Caco-2 (cell line): ENCODE data around the gene MIPEP. TPM values are rescaled to one million over a fixed set of nuclear protein-coding genes. Genes with fewer than 3 reads are reported as not detected.

ENCODE experiments used
- BruUV-seq: library from RNA; stranded (reverse); fragments of 400-500 nt; replicated peaks from 2 replicates; lab custom pipeline; 2021; lab: Mats Ljungman, UMichigan
- CTCF ChIA-PET: fragments of 300-600 bp; sonication (Branson Sonifier 250); formaldehyde crosslinking; loops from one replicate; lab custom pipeline; 2022; ENCODE audit warnings: antibody characterized with exemption; lab: Charles Lee
- POLR2A ChIA-PET: fragments of 300-600 bp; sonication (Branson Sonifier 250); formaldehyde crosslinking; loops from one replicate; lab custom pipeline; 2022; ENCODE audit warnings: antibody characterized with exemption; lab: Charles Lee
- DNase-seq, 2 experiments: peaks; one replicate each; pipeline versions ENCODE4 v3.0.0 to v3.0.0-alpha.2; 2020 to 2022
- H3K27me3 ChIP-seq: replicated peaks from 2 replicates; pipeline ENCODE4 v1.6.0; 2011; ENCODE audit warnings: low read length; ENCODE audit not compliant: control insufficient read depth, insufficient read depth
- H3K36me3 ChIP-seq: 2 replicates; pipeline ENCODE4 v1.5.1; 2011; ENCODE audit warnings: low read length; ENCODE audit not compliant: control insufficient read depth, insufficient read depth
- H3K4me1 ChIP-seq: fragments of 250-450 bp; sonication (Bioruptor Pico); 2 replicates; pipeline ENCODE4 v1.5.1; 2020; ENCODE audit warnings: mild to moderate bottlenecking
- H3K4me3 ChIP-seq: 2 replicates; pipeline ENCODE4 v1.5.1; 2011; ENCODE audit warnings: low read depth, mild to moderate bottlenecking, control low read depth, low read length
- H3K9me3 ChIP-seq: fragments of 250-450 bp; sonication (Bioruptor Pico); 2 replicates; pipeline ENCODE4 v1.5.1; 2020; ENCODE audit warnings: mild to moderate bottlenecking, moderate library complexity
- H3K27ac Mint-ChIP-seq: one replicate; pipeline ENCODE4 v1.8.0; 2022; ENCODE audit warnings: mixed read lengths; ENCODE audit not compliant: unreplicated experiment
- H3K27me3 Mint-ChIP-seq: one replicate; pipeline ENCODE4 v1.8.0; 2022; ENCODE audit warnings: mixed read lengths; ENCODE audit not compliant: insufficient read depth, unreplicated experiment
- H3K36me3 Mint-ChIP-seq: one replicate; pipeline ENCODE4 v1.8.0; 2022; ENCODE audit warnings: mild to moderate bottlenecking, mixed read lengths; ENCODE audit not compliant: insufficient read depth, unreplicated experiment
- H3K4me1 Mint-ChIP-seq: one replicate; pipeline ENCODE4 v1.8.0; 2022; ENCODE audit warnings: low read depth, mixed read lengths; ENCODE audit not compliant: unreplicated experiment
- H3K4me3 Mint-ChIP-seq: one replicate; pipeline ENCODE4 v1.8.0; 2022; ENCODE audit warnings: mild to moderate bottlenecking, moderate library complexity, mixed read lengths; ENCODE audit not compliant: unreplicated experiment
- H3K9me3 Mint-ChIP-seq: one replicate; pipeline ENCODE4 v1.8.0; 2022; ENCODE audit warnings: mixed read lengths; ENCODE audit not compliant: unreplicated experiment
- CTCF ChIP-seq, 2 experiments: fragments of 200-600 bp in 1 of 2; IDR thresholded peaks; 1 replicate in 1 of 2; 2 replicates in 1 of 2; pipeline versions ENCODE4 v1.5.1 to v1.8.0; 2011 to 2022; ENCODE audit warnings: antibody characterized with exemption in 1 of 2, control low read depth in 1 of 2, inconsistent platforms in 1 of 2, low read depth in 1 of 2, low read length in 1 of 2, mild to moderate bottlenecking in 1 of 2, moderate library complexity in 1 of 2; ENCODE audit not compliant: insufficient read depth in 1 of 2, severe bottlenecking in 1 of 2, unreplicated experiment in 1 of 2
- intact Hi-C: fragments of 100-400 bp; cut with micrococcal nuclease; formaldehyde crosslinking; loops from one replicate; pipeline ENCODE4 v1.10.0; 2022; ENCODE audit not compliant: unreplicated experiment
- total RNA-seq: library from RNA; stranded (reverse); gene quantifications from 2 replicates; pipeline ENCODE4 v1.2.3, GENCODE V29; 2022

MIPEP gene
- total RNA-seq, 1 experiment from 2014 or later = 40.6 TPM

DNA sequence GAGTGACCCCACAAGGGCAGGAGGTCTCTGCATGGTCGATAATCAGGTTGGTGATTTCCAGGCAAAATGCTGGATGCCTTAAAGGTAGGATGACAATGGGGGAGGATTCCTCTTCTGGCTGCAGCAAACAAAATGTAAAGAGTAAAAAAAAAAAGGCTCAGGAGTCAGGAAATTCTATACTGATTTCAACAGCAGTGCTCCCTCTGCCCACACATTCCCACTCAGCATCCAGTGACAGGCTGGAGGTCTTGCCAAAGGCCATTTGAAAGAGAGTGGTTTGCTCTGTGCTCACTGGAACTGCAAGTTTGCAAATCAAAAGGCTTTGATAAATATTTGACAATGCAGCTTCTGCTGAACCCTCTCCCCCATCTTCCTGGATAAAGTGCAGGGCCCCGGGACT, 183.6 kb downstream of the MIPEP start:
- H3K4me1 ChIP-seq = no peaks in the 10 kb centered on the region
- no peaks in the 10 kb centered on the region for H3K27me3 Mint-ChIP-seq
- H3K4me3 Mint-ChIP-seq = no peak overlapping the region
- no peaks in the 10 kb centered on the region for H3K36me3 Mint-ChIP-seq
- H3K36me3 ChIP-seq = no peaks in the 10 kb centered on the region
- no peak for TF ChIP-seq CTCF (IDR thresholded peaks at IDR 0.05; ENCODE audit: insufficient read depth in 1 of 2, low read depth in 1 of 2, low read length in 1 of 2, severe bottlenecking in 1 of 2, unreplicated experiment in 1 of 2)
- H3K4me1 Mint-ChIP-seq = peaks cover 11% of the 10 kb centered on the region
- H3K9me3 Mint-ChIP-seq = no peaks in the 10 kb centered on the region
- no peak overlapping the region for H3K4me3 ChIP-seq
- DNase-seq = no peak
- H3K9me3 ChIP-seq = no peaks in the 10 kb centered on the region
- POLR2A ChIA-PET = no interaction called here
- no peak overlapping the region for H3K27ac Mint-ChIP-seq
- no peaks in the 10 kb centered on the region for H3K27me3 ChIP-seq
- intact Hi-C loops = no loop called here
- BruUV-seq = no TSS peak
- CTCF ChIA-PET = no interaction called here

GRCh38 chr13:23703246-23703860, 185.8 kb downstream of the MIPEP start:
- no peaks in the 10 kb centered on the region for H3K27me3 Mint-ChIP-seq
- POLR2A ChIA-PET = no interaction called here

GRCh38 chr13:23701636-23702035, 187.6 kb downstream of the MIPEP start:
- H3K36me3 ChIP-seq = no peaks in the 10 kb centered on the region
- no peak for DNase-seq
- Mint-ChIP-seq H3K4me3 (no peak overlapping the region), H3K27me3 (no peaks in the 10 kb centered on the region), H3K27ac (no peak overlapping the region), H3K36me3 (no peaks in the 10 kb centered on the region), H3K9me3 (no peaks in the 10 kb centered on the region), H3K4me1 (peaks cover 11% of the 10 kb centered on the region)
- H3K4me1 ChIP-seq = no peaks in the 10 kb centered on the region
- BruUV-seq = no TSS peak
- intact Hi-C loops = no loop called here
- CTCF ChIA-PET = no interaction called here
- POLR2A ChIA-PET = no interaction called here
- H3K27me3 ChIP-seq = no peaks in the 10 kb centered on the region
- no peak overlapping the region for H3K4me3 ChIP-seq
- no peaks in the 10 kb centered on the region for H3K9me3 ChIP-seq
- TF ChIP-seq CTCF (IDR thresholded peaks at IDR 0.05; ENCODE audit: insufficient read depth in 1 of 2, low read depth in 1 of 2, low read length in 1 of 2, severe bottlenecking in 1 of 2, unreplicated experiment in 1 of 2) = no peak

More at GRCh38 chr13:23703246-23703860, 185.8 kb downstream of the MIPEP start:
- no peak overlapping the region for H3K4me3 Mint-ChIP-seq
- no peaks in the 10 kb centered on the region for H3K27me3 ChIP-seq
- H3K36me3 ChIP-seq = no peaks in the 10 kb centered on the region
- no peak overlapping the region for H3K27ac Mint-ChIP-seq
- no peak for TF ChIP-seq CTCF (IDR thresholded peaks at IDR 0.05; ENCODE audit: insufficient read depth in 1 of 2, low read depth in 1 of 2, low read length in 1 of 2, severe bottlenecking in 1 of 2, unreplicated experiment in 1 of 2)
- no TSS peak for BruUV-seq
- H3K9me3 Mint-ChIP-seq = no peaks in the 10 kb centered on the region
- H3K36me3 Mint-ChIP-seq = no peaks in the 10 kb centered on the region
- intact Hi-C loops = no loop called here
- no peaks in the 10 kb centered on the region for H3K9me3 ChIP-seq
- peaks cover 11% of the 10 kb centered on the region for H3K4me1 Mint-ChIP-seq
- CTCF ChIA-PET = interaction anchor here (1.2 kb wide), 1 partner anchor 125 kb away, joined by 4 read pairs; no protein-coding TSS in a partner anchor
- no peak overlapping the region for H3K4me3 ChIP-seq
- H3K4me1 ChIP-seq = no peaks in the 10 kb centered on the region
- DNase-seq = no peak
